Activated T-cell treated with anti-CD3 and anti-CD28 coated beads, Interleukin-2, amount 50 U/mL, for 72 hours (primary cell): ENCODE results near the gene WWOX. TPM values are rescaled to one million over a fixed set of nuclear protein-coding genes. Genes with fewer than 3 reads are reported as not detected.

Source experiments
- ATAC-seq, 2 donors: fragments of 150-1000 bp; cut with Tn5 transposase; replicated peaks in 1 of 2; 2 replicates each; pipeline ENCODE4 v1.10.0; 2021; ENCODE audit warnings: moderate library complexity in 2 of 2, mild to moderate bottlenecking in 1 of 2
- DNase-seq, 2 donors: peaks; one replicate each; pipeline ENCODE4 v3.0.0; 2021 to 2022; ENCODE audit warnings: mixed read lengths in 1 of 2
- H3K27ac Mint-ChIP-seq: one replicate; pipeline ENCODE4 v1.8.0; 2022; ENCODE audit warnings: mild to moderate bottlenecking, moderate library complexity, mixed read lengths
- H3K27me3 Mint-ChIP-seq: one replicate; pipeline ENCODE4 v1.8.0; 2022; ENCODE audit warnings: low read depth, mixed read lengths
- H3K36me3 Mint-ChIP-seq, 2 donors: one replicate each; pipeline ENCODE4 v1.8.0; 2022; ENCODE audit warnings: mixed read lengths in 2 of 2, mild to moderate bottlenecking in 1 of 2; ENCODE audit not compliant: insufficient read depth in 2 of 2
- H3K4me1 Mint-ChIP-seq: one replicate; pipeline ENCODE4 v1.8.0; 2022; ENCODE audit warnings: low read depth, mixed read lengths
- H3K4me3 Mint-ChIP-seq, 2 donors: one replicate each; pipeline ENCODE4 v1.8.0; 2022; ENCODE audit warnings: mild to moderate bottlenecking in 2 of 2, mixed read lengths in 2 of 2, moderate library complexity in 2 of 2
- H3K9me3 Mint-ChIP-seq, 2 donors: one replicate each; pipeline ENCODE4 v1.8.0; 2022; ENCODE audit warnings: mixed read lengths in 2 of 2
- total RNA-seq, 2 donors: library from RNA; stranded (reverse); gene quantifications; one replicate each; pipeline ENCODE4 v1.2.3, GENCODE V29; 2022

WWOX gene
- total RNA-seq, 2 donors from 2014 or later: 21.2 to 21.5 TPM

DNA sequence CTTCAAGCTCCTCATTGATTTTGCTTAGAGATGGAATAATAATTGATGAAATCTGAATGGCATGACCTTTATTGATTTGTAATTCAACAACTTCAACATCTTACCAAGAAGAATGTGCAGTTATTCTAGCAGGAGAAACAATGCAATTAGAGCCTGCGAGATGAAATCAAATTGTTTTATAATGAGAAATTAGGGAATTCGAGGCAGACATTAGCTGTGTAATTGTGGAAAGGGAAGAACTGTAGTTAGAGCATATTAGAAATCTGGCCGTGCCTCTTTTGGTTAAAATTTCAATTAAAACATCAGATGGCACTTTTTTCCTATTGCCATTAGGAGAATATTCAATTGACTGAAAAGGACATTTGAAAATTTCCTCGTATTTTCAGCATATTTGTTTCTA is 325.8 kb downstream of the WWOX start:
- Mint-ChIP-seq H3K36me3 (peaks cover 0 to 1% of the 10 kb centered on the region in 2 donors), H3K27ac (no peak overlapping the region), H3K9me3 (peaks cover 0 to 2% of the 10 kb centered on the region in 2 donors), H3K4me1 (no peaks in the 10 kb centered on the region), H3K27me3 (no peaks in the 10 kb centered on the region), H3K4me3 (no peak overlapping the region)
- ATAC-seq (no peak), DNase-seq (no peak)

DNA sequence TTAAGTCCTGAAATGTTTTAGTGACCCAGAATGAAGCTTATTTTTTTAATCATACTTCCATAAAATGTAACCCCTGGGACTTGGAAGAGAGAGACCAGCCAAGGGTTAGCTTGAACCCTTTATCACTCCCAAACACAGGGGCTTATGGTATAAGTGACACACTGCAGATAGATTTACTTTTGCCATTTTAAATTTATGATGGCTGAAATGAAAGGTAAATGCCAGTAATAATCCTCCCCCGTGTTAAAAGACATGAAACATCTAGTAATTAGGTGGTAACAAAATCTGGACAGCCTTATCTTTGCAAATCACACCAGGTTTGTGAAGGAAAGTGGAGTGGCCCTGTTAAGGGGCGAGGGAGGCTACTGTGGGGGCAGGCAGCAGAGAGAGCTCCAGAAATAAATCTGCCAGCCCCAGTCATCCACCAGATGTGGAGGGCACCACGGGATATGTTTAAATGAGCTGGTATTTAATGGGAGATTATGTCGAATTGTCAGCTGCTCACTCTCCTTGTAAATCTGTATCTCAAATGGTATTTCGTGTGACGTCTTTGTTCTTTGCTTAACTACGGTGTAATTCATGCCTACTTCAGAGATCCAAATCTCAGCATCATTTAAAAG is 326.5 kb downstream of the WWOX start:
- H3K36me3 Mint-ChIP-seq: peaks cover 0 to 1% of the 10 kb centered on the region in 2 donors
- no peaks in the 10 kb centered on the region for H3K27me3 Mint-ChIP-seq

DNA sequence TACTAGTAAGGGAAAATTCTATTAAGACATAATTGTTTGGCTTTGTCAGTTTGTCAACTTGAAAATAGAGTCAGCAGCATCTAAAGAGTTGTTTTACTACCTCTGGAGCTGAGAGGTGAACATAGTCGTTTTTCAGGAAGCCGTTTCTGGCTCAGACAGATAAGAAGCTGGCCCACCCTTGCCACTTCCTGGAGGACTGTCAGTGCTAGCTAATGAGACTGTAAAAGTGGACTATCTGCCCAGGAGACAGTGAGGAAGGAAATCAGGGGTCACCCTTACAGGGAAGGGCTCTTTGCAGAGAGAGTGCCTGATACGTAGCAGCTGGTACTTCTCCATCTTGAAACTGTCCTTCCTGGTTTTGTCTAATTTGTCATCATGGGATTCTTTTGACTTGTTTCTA is 328.7 kb downstream of the WWOX start:
- no peaks in the 10 kb centered on the region for H3K4me1 Mint-ChIP-seq
- peaks cover 0 to 6% of the 10 kb centered on the region in 2 donors for H3K36me3 Mint-ChIP-seq
- H3K4me3 Mint-ChIP-seq: no peak overlapping the region
- peaks cover 0 to 2% of the 10 kb centered on the region in 2 donors for H3K9me3 Mint-ChIP-seq
- no peaks in the 10 kb centered on the region for H3K27me3 Mint-ChIP-seq
- no peak overlapping the region for H3K27ac Mint-ChIP-seq
- no peak for ATAC-seq
- DNase-seq: no peak

More for the DNA sequence above, 326.5 kb downstream of the WWOX start:
- ATAC-seq (no peak), DNase-seq (no peak)
- Mint-ChIP-seq H3K4me3 (no peak overlapping the region), H3K4me1 (no peaks in the 10 kb centered on the region), H3K27ac (no peak overlapping the region), H3K9me3 (peaks cover 0 to 2% of the 10 kb centered on the region in 2 donors)

DNA sequence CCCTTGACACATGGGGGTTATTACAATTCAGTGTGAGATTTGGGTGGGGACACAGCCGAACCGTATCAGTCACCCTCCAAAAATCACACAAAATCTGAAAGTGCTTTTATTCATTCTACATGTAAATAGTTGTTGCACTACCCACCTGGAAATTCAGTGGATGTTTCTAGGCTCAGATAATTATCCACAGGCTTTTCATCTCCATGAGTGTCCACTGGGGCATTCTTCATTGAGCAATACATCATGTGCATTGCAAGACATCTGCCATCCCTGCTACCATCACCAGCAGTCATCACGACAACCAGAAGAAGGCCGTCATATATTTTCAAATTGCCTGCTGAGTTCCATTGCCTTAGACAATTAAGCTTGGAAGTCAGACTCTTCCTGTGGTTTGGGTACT is 330.8 kb downstream of the WWOX start:
- Mint-ChIP-seq H3K9me3 (peaks cover 0 to 3% of the 10 kb centered on the region in 2 donors), H3K4me1 (no peaks in the 10 kb centered on the region), H3K27me3 (no peaks in the 10 kb centered on the region), H3K4me3 (no peak overlapping the region), H3K36me3 (peaks cover 0 to 9% of the 10 kb centered on the region in 2 donors), H3K27ac (no peak overlapping the region)
- no peak for DNase-seq
- ATAC-seq: no peak

DNA sequence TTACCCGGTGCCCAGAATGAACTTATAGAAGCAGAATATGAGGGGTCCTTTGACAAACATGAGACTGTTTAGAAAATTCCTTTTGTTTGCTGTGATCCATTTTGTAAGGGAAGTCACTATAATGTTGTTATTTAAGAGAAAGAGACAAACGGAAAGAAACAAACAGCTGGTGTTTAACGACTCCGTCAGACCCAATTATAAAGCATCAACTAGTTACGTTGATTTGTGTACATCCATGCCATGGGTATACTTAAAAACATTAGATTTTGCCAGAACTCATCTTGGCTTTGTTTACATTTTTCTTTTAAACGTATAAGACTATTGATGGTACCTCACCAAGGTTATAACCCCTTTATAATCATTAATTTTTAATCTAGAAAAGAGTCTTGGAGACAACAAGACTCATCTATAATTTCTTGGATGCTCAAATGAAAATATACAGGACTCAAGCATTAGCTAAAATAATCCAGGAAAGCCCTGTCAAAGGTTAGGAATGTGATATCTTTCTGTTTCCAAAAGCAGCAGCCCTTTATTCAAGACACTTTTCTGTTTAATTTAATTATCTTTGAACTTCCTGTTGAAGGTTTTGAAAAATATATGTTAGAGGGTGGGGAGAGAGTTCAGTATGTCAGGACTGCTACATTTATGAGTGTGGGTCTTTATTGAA is 331.7 kb downstream of the WWOX start:
- peaks cover 0 to 3% of the 10 kb centered on the region in 2 donors for H3K9me3 Mint-ChIP-seq
- H3K4me3 Mint-ChIP-seq: no peak overlapping the region
- H3K27ac Mint-ChIP-seq: no peak overlapping the region
- H3K36me3 Mint-ChIP-seq: peaks cover 0 to 9% of the 10 kb centered on the region in 2 donors
- ATAC-seq: no peak
- H3K27me3 Mint-ChIP-seq: no peaks in the 10 kb centered on the region
- no peak for DNase-seq
- no peaks in the 10 kb centered on the region for H3K4me1 Mint-ChIP-seq

DNA sequence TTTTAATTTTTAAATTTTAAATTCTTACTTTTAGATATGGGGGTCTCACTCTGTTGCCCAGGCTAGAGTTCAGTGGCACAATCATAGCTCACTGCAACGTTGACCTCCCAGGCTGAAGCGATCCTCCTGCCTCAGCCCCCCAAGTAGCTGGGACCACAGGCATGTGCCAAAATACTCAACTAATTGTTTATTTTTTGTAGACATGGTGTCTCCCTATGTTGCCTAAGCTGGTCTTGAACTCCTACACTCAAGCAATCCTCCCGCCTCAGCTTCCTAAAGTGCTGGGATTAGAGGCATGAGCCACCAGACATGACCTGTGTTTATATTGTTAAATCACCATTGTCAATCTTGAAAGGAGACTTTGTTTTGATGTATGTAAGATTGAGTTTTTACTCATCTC is 332.2 kb downstream of the WWOX start:
- Mint-ChIP-seq H3K4me1 (no peaks in the 10 kb centered on the region), H3K9me3 (peaks cover 0 to 3% of the 10 kb centered on the region in 2 donors), H3K4me3 (no peak overlapping the region), H3K27ac (no peak overlapping the region), H3K36me3 (peaks cover 0 to 9% of the 10 kb centered on the region in 2 donors), H3K27me3 (no peaks in the 10 kb centered on the region)
- DNase-seq (no peak), ATAC-seq (no peak)

DNA sequence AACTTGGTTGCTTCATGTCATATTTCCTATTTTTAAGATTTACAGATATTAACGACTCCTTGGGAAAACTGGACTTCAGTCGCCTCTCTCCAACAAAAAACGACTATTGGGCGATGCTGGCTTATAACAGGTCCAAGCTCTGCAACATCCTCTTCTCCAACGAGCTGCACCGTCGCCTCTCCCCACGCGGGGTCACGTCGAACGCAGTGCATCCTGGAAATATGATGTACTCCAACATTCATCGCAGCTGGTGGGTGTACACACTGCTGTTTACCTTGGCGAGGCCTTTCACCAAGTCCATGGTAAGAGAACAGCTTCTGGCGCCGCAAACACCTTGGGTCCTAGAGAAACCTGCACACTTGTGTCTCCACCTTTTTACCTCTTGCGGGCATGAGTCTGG is 333.0 kb downstream of the WWOX start:
- no peak overlapping the region for H3K27ac Mint-ChIP-seq
- peaks cover 0 to 3% of the 10 kb centered on the region in 2 donors for H3K9me3 Mint-ChIP-seq
- H3K4me3 Mint-ChIP-seq: no peak overlapping the region
- ATAC-seq: no peak
- no peaks in the 10 kb centered on the region for H3K27me3 Mint-ChIP-seq
- H3K4me1 Mint-ChIP-seq: no peaks in the 10 kb centered on the region
- peaks cover 0 to 9% of the 10 kb centered on the region in 2 donors for H3K36me3 Mint-ChIP-seq
- DNase-seq: no peak

DNA sequence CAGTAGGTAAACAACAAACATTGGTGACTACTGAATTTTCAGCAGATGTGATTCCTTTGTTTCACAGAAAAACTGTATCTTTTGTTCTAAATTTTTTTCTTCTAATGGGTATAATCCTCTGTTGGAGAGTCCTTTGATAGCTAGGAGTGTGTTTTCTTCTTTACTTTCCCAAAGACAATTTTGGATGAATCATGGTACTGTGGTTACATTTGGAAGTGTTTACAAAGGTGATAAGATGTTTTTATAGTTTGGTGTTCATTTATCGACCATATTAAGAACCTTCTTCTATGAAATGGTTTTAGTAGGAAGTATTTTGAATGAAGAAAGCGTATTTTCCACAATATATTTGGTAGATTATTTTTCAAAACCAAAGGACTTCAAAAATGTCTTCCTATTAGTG is 333.7 kb downstream of the WWOX start:
- Mint-ChIP-seq H3K4me3 (no peak overlapping the region), H3K27me3 (no peaks in the 10 kb centered on the region), H3K36me3 (peaks cover 0 to 9% of the 10 kb centered on the region in 2 donors), H3K27ac (no peak overlapping the region), H3K9me3 (peaks cover 0 to 3% of the 10 kb centered on the region in 2 donors), H3K4me1 (no peaks in the 10 kb centered on the region)
- DNase-seq (no peak), ATAC-seq (no peak)

DNA sequence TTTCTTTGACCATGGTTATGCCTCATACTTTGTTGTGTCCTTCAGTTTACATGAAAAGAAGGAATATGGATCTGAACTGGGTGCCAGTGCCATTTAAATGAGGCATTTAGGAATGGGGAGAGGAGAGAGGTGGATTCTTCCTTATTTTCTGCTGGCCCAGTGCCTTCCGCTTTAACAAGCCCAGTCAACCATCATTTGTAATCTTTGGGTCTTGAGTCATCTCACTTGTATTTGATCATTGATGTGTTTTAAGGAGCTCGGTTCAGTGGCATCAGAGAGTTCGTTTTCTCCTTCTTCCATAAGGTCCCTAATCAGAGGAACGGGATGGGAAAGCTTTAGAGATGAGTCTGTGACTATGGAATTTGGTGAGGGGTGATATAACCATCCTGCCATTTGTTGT is 334.9 kb downstream of the WWOX start:
- Mint-ChIP-seq H3K4me3 (no peak overlapping the region), H3K27me3 (no peaks in the 10 kb centered on the region), H3K9me3 (peaks cover 0 to 3% of the 10 kb centered on the region in 2 donors), H3K36me3 (peaks cover 0 to 9% of the 10 kb centered on the region in 2 donors), H3K27ac (no peak overlapping the region), H3K4me1 (no peaks in the 10 kb centered on the region)
- DNase-seq: no peak
- no peak for ATAC-seq

DNA sequence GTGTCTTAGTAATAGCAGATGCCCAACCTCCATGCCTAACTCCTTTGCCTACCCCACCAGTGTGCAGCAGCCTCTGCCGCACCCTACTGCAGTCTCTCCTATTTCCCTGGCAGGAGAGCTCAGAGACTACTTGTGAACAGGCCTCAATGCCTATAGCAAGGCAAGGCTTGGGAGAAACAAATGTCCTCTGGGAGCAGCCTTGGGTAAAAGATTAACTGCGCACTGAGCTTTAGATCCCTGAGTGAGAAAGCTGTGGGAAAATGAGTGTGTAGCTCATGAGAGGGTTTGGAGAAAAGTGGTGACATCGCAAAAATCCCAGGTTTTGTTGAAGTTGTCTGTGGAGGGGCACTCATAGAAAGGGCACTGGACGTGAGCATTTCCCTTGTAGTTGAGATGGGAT is 335.8 kb downstream of the WWOX start:
- ATAC-seq (no peak), DNase-seq (no peak)
- Mint-ChIP-seq H3K4me1 (no peaks in the 10 kb centered on the region), H3K27me3 (no peaks in the 10 kb centered on the region), H3K4me3 (no peak overlapping the region), H3K36me3 (peaks cover 0 to 7% of the 10 kb centered on the region in 2 donors), H3K27ac (no peak overlapping the region), H3K9me3 (peaks cover 0 to 1% of the 10 kb centered on the region in 2 donors)

DNA sequence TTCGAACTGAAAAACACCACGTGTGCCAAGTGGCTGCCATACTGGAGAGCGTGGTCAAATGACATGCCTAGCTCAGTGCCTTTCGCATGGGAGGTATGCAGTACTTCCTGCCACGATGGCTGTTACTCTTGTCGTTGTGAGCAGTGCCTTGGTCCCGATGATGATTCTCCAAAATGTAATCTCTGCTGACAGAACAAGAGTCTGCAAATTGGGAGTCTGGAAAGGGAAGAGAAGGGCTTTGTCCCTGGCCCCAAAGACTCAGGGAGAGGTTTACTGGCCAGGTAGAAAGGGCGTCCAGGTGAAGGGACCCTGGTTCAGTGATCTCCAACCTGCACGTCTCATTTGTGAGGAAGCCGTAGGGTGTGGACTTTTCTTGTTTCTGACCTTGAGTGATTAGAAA is 336.6 kb downstream of the WWOX start:
- H3K36me3 Mint-ChIP-seq: peaks cover 0 to 7% of the 10 kb centered on the region in 2 donors
- no peak overlapping the region for H3K4me3 Mint-ChIP-seq
- ATAC-seq: no peak
- peaks cover 0 to 1% of the 10 kb centered on the region in 2 donors for H3K9me3 Mint-ChIP-seq
- DNase-seq: no peak
- no peaks in the 10 kb centered on the region for H3K27me3 Mint-ChIP-seq
- H3K27ac Mint-ChIP-seq: no peak overlapping the region
- no peaks in the 10 kb centered on the region for H3K4me1 Mint-ChIP-seq

DNA sequence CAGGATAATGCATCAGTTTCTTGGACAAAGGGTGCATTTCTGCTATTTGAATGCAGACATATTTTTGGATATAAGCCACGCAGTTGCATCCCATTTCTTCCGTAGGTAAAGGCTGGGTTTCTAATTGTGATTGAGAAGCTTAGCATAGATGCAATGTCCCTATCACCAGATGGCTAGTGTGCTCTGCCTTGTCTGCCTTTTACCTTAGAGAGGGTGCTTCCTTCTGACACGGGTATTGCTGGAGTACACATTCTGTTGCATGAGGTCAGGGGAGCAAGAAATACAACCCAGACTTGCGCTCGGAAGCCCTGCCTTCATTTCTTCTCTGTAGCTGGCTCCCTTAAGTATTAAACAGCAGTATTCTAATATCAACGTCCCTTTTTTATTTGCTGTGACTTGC is 337.4 kb downstream of the WWOX start:
- H3K9me3 Mint-ChIP-seq: peaks cover 0 to 1% of the 10 kb centered on the region in 2 donors
- peaks cover 0 to 7% of the 10 kb centered on the region in 2 donors for H3K36me3 Mint-ChIP-seq
- ATAC-seq (no peak), DNase-seq (no peak)
- H3K4me1 Mint-ChIP-seq: no peaks in the 10 kb centered on the region
- H3K4me3 Mint-ChIP-seq: no peak overlapping the region
- H3K27ac Mint-ChIP-seq: no peak overlapping the region
- no peaks in the 10 kb centered on the region for H3K27me3 Mint-ChIP-seq

DNA sequence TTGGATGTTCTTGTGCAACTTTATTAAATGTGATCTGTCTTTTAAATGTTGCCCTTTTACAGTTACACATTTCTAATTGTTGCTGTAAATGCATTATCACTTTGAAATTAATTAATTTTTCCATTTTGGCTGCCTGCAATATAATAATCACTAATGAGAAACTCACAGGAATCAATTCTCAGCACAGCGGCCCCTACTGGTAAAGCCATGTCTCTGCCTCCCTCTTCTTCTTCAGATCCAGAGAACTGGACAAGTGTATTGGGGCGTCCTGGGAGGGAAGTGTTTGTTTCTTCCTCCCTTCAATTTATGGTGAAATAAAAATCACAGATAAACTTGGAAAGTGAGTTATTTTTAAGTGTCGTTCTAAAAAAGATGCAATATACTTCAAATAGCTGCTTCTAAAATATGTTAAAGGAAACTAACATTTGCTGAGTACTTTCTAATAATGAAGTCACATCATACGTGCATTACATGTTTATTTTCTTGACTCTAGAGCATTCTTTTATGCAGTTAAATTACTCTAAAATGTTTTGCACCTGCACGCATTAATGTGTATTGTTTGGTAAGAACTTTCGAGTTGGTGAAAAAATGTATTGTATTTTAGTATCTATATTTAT is 338.0 kb downstream of the WWOX start:
- DNase-seq (peak; percentile 15 to 19), ATAC-seq (no peak)
- H3K27me3 Mint-ChIP-seq: no peaks in the 10 kb centered on the region
- peaks cover 0 to 7% of the 10 kb centered on the region in 2 donors for H3K36me3 Mint-ChIP-seq
- peaks cover 0 to 1% of the 10 kb centered on the region in 2 donors for H3K9me3 Mint-ChIP-seq
- no peaks in the 10 kb centered on the region for H3K4me1 Mint-ChIP-seq
- no peak overlapping the region for H3K27ac Mint-ChIP-seq
- no peak overlapping the region for H3K4me3 Mint-ChIP-seq
